GM12874 (cell line): ENCODE measurements around the gene DVL2.

ENCODE experiments used
- TF ChIP-seq, protein P1 (sequence below): IDR thresholded peaks from 2 replicates; pipeline ENCODE4 v1.5.1; 2011; ENCODE audit warnings: low read depth, mild to moderate bottlenecking, control low read depth, low read length, moderate library complexity; ENCODE audit not compliant: insufficient read depth

DVL2 gene

DNA sequence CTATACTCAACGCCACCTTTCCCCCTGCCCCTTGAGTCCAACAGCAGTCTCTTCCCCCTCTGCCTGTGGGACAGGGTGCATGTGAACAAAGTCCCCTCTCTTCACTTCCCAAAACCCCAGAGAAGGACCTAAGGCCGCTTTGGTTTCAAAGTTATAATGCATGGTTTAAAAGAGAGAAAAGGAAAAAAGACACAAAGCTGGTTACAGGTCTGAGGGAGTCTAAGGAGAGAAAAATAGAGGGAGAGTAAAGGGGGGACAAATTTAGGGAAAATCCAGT lies 9.1 kb upstream of the DVL2 start:
- TF ChIP-seq, protein P1, sequence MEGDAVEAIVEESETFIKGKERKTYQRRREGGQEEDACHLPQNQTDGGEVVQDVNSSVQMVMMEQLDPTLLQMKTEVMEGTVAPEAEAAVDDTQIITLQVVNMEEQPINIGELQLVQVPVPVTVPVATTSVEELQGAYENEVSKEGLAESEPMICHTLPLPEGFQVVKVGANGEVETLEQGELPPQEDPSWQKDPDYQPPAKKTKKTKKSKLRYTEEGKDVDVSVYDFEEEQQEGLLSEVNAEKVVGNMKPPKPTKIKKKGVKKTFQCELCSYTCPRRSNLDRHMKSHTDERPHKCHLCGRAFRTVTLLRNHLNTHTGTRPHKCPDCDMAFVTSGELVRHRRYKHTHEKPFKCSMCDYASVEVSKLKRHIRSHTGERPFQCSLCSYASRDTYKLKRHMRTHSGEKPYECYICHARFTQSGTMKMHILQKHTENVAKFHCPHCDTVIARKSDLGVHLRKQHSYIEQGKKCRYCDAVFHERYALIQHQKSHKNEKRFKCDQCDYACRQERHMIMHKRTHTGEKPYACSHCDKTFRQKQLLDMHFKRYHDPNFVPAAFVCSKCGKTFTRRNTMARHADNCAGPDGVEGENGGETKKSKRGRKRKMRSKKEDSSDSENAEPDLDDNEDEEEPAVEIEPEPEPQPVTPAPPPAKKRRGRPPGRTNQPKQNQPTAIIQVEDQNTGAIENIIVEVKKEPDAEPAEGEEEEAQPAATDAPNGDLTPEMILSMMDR: no peak

DNA sequence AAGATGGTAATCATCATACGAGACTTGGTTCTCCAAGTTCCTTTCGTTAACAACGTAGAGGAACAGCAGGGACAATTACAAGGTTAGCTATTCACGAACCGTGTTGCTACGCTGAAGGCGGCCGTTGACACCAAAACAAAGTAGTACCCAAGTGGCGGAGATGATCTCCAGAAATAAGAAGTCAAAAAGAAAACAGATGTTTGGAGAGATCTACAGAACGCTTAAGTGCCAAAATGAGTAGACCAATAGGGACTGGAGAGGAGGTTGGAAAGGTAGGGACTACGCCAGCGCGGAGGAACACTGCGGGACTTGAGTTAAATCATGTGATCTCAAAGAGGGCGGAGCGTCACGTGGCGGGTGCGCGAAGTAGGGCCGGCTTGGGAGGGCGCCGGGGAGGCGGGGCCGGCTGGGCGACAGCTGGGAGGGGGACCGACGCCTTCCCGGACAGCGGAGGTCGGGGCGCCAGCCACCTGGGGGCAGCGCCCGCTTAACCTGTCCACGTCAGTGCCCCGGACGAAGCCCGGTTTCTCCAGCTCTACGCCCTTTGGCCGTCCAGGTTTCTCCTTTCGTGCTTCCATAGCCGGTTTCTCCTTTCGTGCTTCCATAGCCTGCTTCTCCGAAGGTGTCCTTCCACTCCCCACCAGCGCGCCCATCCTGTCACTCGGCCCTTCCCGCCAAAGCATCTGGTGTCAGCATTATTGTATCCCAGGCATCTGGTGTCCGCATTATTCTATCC lies 8.6 kb upstream of the DVL2 start:
- TF ChIP-seq, protein P1: no peak

DNA sequence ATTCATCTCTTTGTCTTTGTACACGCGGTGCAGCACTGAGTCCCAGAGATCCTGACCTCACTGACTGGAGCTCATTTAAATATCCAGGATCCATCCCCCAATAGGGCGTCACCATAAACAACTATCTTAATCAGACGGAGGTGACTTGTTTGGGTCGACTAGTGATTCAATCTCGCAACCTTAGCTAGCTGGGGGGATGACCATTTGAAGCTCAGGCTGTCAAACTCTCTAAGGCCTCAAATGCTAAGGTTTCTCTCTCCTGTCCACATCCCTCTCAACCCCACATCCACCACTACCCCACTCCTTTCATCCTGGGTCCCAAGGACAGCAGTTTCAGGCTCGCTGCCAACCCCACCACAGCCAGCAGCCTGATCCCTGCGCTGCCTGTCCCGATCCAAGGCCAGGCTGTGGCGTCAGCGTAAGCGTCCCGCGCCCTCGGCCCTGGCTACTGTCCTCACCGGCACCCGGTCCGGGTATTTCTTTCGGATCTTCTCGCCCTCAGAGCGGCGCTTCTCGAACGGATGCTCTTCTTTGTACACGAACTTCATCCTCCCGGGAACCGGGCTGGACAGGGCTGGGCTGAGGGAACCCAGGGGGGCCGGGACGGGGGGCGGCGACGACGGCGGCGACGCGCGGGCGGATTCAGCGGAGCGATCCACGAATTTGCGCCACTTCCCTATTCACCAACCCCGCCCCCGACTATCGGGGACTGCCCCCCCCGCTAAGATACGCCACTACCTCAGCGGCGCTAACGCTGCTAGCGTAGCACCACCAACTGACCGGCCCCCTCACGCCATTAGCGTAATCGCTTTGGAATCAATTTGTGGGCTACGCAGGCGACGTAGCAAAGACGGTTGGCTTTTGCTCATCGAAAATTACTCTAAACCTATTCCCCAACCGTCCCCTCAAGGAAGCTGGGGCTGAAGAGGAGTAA lies 7.7 kb upstream of the DVL2 start, which contains the start of gene GABARAP:
TSS of gene GABARAP (minus strand) at position 667 of the 934 bp plus-strand sequence. CDS start at position 548, 119 bp downstream.
- TF ChIP-seq, protein P1: no peak

DNA sequence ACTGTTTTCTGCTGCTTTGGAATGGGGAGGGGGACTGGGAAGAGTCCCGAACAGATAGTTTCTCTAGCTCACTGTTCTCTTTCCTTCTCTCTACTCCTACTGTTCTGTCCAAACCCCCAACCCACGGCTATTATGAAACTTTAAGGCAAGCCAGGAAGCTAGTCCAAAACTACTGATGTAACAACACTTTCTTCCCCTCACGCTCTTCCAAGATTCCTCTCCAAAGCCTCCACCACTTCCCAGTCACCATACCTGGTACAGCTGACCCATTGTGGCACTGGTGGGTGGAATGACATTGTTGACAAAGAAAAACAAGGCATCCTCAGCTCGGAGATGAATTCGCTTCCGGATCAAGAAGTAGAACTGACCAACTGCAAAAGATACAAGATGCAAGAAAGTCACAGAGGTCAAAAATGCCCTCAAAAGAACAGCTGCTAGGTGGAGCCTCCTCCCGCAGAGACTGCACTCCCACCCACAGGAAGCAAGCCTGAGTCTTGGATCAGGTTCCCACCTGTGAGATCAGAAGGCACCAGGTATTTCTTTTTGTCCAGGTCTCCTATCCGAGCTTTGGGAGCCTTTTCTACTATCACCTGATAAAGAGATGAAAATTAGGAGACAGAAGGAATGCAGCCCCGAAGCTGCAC lies 6.9 kb upstream of the DVL2 start:
- TF ChIP-seq, protein P1: no peak

DNA sequence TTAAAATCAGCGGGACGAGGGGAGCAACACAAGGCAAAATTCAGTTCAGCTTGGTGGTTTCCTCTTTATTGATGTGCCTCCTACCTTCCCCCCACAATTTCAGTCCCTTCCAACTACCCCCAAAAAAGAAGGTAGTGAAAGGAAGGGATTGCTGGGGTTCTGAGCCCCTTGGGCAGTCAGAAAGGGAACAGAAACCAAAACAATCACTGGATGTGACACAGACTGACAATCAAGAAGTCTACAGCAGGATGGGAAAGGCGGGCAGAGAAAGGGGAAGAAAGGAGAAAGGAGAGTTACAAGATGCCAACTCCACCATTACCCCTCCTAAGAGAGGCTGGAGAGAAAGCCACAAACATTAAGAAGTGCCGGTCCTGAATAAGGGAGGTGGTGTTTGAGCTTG lies 6.1 kb upstream of the DVL2 start:
- TF ChIP-seq, protein P1: no peak

DNA sequence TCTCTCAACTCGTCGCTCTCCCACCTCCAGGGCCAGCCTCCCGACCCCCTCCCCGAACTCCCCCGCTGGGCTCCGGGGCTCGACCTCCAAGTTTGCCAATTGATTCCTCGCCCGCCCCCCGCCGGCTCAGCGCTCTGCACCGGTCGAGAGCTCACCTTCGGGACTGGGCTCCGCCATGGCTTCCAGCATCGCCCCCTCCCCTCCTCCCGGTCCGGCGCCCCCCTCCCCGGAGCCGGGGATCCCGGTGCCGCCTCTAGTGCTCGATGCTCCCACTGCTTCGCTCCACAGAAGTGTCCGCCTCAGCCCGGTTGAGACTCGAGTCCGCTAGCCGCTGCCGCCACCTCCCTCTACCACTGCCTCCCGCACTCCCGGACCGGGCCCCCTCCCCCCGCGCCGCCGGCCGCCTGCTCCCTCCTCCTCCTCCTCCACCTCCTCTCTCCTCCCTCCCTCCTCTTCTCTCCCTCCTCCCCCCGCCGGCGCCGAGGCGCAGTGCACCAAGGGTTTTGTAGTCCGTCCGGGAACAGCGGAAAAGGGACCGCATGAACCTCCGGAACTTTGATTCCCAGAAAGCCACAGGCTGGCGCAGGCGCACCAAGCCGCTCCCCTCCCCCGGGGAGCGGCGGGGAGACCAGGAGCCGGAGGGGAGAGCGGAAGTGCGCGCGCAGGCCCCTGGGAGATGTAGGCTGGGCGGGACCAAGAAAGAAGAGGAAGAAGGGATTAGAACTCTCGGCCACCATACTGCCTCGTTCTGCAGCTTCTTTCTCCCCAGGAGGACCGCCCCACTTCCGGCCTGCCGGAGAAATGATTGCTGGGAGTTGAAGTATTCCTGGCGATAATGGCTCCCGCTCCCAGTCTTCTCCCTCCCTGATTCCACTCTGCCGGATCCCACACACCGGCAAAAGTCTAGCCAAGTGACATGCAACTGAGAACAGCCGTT lies 5.0 kb upstream of the DVL2 start, which contains the start of gene PHF23:
TSS of gene PHF23 (minus strand) at position 367 of the 937 bp plus-strand sequence. CDS start at position 189, 178 bp downstream.
- TF ChIP-seq, protein P1: no peak
